Smooth muscle cell (in vitro differentiated cells): Measurements from ENCODE around the gene ANGPTL8. TPM values are rescaled to one million over a fixed set of nuclear protein-coding genes. Genes with fewer than 3 reads are reported as not detected.

Source experiments
- DNase-seq: peaks from one replicate; lab custom pipeline; 2025; ENCODE audit not compliant: unreplicated experiment; lab: John Stamatoyannopoulos, UW
- H2AFZ ChIP-seq: fragments of 200-600 bp; sonication (generic); 2 replicates; pipeline ENCODE4 v1.6.0; 2016; ENCODE audit warnings: antibody characterized with exemption, low read depth, mild to moderate bottlenecking
- H3F3A ChIP-seq: fragments of 200-600 bp; sonication (generic); 2 replicates; pipeline ENCODE4 v1.6.0; 2017; ENCODE audit warnings: antibody characterized with exemption, low read depth
- H3K27ac ChIP-seq: fragments of 200-600 bp; sonication (generic); 2 replicates; pipeline ENCODE4 v1.5.1; 2016; ENCODE audit warnings: low read depth, mild to moderate bottlenecking
- H3K27me3 ChIP-seq: fragments of 200-600 bp; sonication (generic); 2 replicates; pipeline ENCODE4 v1.6.1; 2016; ENCODE audit warnings: low read depth, mild to moderate bottlenecking
- H3K36me3 ChIP-seq: fragments of 200-600 bp; sonication (generic); 2 replicates; pipeline ENCODE4 v1.5.1; 2016; ENCODE audit warnings: low read depth
- H3K4me1 ChIP-seq: fragments of 200-600 bp; sonication (generic); 2 replicates; pipeline ENCODE4 v1.5.1; 2016; ENCODE audit warnings: low read depth
- H3K4me2 ChIP-seq: fragments of 200-600 bp; sonication (generic); 2 replicates; pipeline ENCODE4 v1.6.0; 2016; ENCODE audit warnings: mild to moderate bottlenecking
- H3K4me3 ChIP-seq: fragments of 200-600 bp; sonication (generic); 2 replicates; pipeline ENCODE4 v1.5.1; 2016; ENCODE audit warnings: mild to moderate bottlenecking
- H3K79me2 ChIP-seq: fragments of 200-600 bp; sonication (generic); 2 replicates; pipeline ENCODE4 v1.6.0; 2016; ENCODE audit warnings: low read depth, mild to moderate bottlenecking
- H3K9ac ChIP-seq: fragments of 200-600 bp; sonication (generic); 2 replicates; pipeline ENCODE4 v1.6.0; 2016; ENCODE audit warnings: low read depth
- H3K9me3 ChIP-seq: fragments of 200-600 bp; sonication (generic); replicated peaks from 2 replicates; pipeline ENCODE4 v1.5.1; 2016; ENCODE audit warnings: low read depth
- H4K20me1 ChIP-seq: fragments of 200-600 bp; sonication (generic); 2 replicates; pipeline ENCODE4 v1.6.0; 2016; ENCODE audit warnings: low read depth
- WGBS: methylation state at CpG from one replicate; pipeline ENCODE4 v1.1.7; 2016; ENCODE audit warnings: low lambda C conversion rate; 5-methylcytosine and 5-hydroxymethylcytosine counted together
- polyA plus RNA-seq: library from polyadenylated mRNA; unstranded; fragments of >200 nt; fragmentation: Nextera tagmentation; extraction: Ambion mirVana; gene quantifications from 2 replicates; pipeline ENCODE4 v1.2.1, GENCODE V29; 2016
- total RNA-seq: library from RNA; depleted of rRNA; stranded (reverse); fragments of >200 nt; gene quantifications from 2 replicates; pipeline ENCODE4 v1.2.3, GENCODE V29; 2014
- TF ChIP-seq, protein P1 (sequence below): fragments of 200-600 bp; sonication (generic); IDR thresholded peaks from 2 replicates; pipeline ENCODE4 v1.5.1; 2017; ENCODE audit warnings: borderline replicate concordance, mild to moderate bottlenecking, antibody characterized with exemption; ENCODE audit not compliant: insufficient read depth, poor library complexity, severe bottlenecking

ANGPTL8 gene
- total and polyA plus RNA-seq, 2 experiments from 2014 or later, result 0.54 to 0.80 TPM

DNA sequence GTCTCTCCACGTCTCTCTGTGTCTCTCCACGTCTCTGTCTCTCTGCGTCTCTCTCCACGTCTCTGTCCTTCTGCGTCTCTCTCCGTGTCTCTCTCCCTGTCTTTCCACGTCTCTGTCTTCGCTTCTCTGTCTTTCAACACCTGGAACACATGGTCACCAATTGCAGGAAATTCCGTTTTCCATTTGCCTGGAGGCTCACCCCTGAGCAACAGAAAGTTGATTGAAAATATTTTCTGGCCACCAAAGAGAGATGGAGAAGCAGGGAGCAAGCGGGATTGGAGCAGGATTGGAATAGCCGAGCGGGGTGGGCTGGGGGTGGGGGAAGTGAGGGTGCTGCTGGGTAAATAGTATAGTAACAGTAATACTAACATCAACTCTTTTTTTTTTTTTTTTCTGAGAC, 43.7 kb upstream of the ANGPTL8 start:
- H3K27ac ChIP-seq, result no peak overlapping the region
- 90% methylated on average over 12 of the region's 12 CpGs for WGBS
- no peak overlapping the region for H3K9ac ChIP-seq

DNA sequence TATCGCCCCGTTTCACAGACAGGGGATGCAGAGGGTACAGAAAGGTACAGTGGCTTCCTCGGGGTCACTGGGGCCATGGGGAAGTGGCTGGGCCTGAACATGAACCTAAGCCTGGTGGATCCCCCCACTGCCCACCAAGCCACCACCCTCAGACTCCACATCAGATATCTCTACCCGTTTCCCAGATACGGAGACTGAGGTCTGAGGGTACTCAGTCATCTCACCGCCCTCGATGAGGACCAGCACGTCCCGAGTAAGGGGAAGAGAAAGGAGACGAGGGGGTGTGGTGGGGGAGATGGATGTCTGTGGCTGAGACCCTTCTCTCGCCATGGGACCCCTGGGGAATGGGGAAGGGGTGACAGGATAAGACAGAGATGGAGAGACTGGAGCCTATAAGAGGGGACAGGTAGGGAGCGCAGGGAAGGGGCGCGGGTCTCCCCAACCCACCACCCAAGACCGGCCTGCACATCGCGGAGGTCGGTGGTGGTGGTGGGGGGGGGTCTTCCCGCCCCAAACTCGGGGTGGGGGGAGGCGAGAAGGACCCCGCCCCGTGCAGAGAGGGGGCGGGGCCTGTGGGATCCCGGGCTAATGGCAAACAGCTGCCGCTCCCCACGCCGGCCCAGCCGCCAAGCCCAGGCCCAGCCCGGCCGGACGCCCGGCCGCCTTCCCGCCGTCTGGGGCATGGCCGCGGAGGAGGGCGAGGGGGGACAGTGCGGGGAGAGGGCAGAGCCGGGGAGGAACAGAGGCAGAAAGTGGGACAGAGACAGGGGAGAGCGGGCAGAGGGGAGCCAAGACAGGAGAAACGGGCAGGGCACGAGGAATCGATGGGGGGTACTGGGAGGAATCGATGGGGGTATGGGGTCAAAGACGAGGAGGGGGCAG, 42.8 kb upstream of the ANGPTL8 start:
- Histone ChIP-seq H3K27me3 (no peaks in the 10 kb centered on the region), H3K36me3 (no peaks in the 10 kb centered on the region), H2AFZ (no peak overlapping the region), H3K27ac (no peak overlapping the region), H3F3A (peaks cover 10% of the 10 kb centered on the region), H3K4me2 (peak overlapping the region; percentile 93), H3K4me3 (peak overlapping the region; percentile 72), H3K9ac (peak overlapping the region; percentile 64), H3K79me2 (peaks cover 23% of the 10 kb centered on the region), H3K4me1 (no peaks in the 10 kb centered on the region), H4K20me1 (peaks cover 17% of the 10 kb centered on the region), H3K9me3 (no peaks in the 10 kb centered on the region)
- WGBS, result 25% methylated on average over 27 of the region's 47 CpGs
- TF ChIP-seq, protein P1, sequence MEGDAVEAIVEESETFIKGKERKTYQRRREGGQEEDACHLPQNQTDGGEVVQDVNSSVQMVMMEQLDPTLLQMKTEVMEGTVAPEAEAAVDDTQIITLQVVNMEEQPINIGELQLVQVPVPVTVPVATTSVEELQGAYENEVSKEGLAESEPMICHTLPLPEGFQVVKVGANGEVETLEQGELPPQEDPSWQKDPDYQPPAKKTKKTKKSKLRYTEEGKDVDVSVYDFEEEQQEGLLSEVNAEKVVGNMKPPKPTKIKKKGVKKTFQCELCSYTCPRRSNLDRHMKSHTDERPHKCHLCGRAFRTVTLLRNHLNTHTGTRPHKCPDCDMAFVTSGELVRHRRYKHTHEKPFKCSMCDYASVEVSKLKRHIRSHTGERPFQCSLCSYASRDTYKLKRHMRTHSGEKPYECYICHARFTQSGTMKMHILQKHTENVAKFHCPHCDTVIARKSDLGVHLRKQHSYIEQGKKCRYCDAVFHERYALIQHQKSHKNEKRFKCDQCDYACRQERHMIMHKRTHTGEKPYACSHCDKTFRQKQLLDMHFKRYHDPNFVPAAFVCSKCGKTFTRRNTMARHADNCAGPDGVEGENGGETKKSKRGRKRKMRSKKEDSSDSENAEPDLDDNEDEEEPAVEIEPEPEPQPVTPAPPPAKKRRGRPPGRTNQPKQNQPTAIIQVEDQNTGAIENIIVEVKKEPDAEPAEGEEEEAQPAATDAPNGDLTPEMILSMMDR, result no peak
- no peak for DNase-seq

More for the DNA sequence above, 43.7 kb upstream of the ANGPTL8 start:
- Histone ChIP-seq H3K9me3 (no peaks in the 10 kb centered on the region), H3K27me3 (no peaks in the 10 kb centered on the region), H3K4me1 (no peaks in the 10 kb centered on the region), H3K4me2 (peak overlapping the region; percentile 93), H4K20me1 (peaks cover 27% of the 10 kb centered on the region), H3K4me3 (peak overlapping the region; percentile 15), H3K36me3 (no peaks in the 10 kb centered on the region), H3K79me2 (peaks cover 27% of the 10 kb centered on the region), H2AFZ (no peak overlapping the region), H3F3A (peaks cover 14% of the 10 kb centered on the region)
- TF ChIP-seq, protein P1, result no peak
- DNase-seq, result no peak

DNA sequence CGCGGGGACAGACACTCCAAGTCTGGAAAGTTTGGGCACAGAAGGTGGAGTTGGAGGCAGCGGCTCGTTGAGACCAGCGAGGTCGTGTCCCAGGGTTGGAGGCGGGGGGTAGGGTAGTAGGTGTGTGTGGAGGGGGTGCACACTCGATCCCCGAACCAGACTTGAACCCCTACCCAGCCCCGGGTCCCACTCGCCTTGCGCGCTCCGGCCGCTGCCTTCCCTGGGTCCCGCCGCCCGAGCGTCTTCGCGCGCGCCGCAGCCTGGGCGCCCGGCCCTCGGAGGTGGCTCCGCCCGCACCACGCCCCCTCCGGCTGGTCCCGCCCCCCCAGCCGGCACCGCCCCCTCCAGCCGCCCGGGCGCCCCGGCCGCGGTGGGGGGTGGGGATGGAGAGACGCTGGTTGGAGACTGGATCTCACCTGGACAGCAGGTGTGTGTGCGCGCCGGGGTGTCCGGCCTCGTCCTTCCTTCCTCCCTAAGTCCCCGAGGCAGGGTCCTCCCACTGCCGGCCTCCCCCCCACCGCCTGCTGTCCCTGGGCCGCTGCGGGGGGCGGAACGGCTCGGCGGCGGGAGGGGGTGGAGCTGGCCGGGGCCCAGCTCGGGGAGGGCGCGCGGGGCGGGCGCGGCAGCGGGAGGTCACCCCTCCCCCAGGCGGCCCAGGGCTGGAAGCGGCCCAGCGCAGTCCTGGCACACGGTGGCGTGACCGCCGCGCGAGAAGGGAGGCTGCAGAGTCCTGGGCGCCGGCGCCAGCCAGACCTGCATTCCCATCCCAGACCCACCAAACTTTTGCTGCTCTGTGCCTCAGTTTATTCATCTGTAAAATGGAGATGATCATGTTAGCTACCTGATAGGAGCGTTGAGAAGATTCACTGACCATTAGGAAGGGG, 41.9 kb upstream of the ANGPTL8 start, which contains the start of gene KANK2:
TSS of gene KANK2 (minus strand) at position 255 of the 884 bp plus-strand sequence. CDS start 3,034 bp downstream, outside the sequence.
- 2% methylated on average over 12 of the region's 78 CpGs for WGBS
- Histone ChIP-seq H3K4me2 (peak within 1 kb of the TSS; percentile 93), H3K9me3 (no peaks in the 10 kb centered on the region), H4K20me1 (peaks cover 15% of the 10 kb centered on the region), H3K4me3 (peak within 1 kb of the TSS; percentile 72), H3F3A (peaks cover 4% of the 10 kb centered on the region), H3K27ac (no peak within 1 kb of the TSS), H3K27me3 (no peaks in the 10 kb centered on the region), H2AFZ (no peak within 1 kb of the TSS), H3K4me1 (no peaks in the 10 kb centered on the region), H3K9ac (peak within 1 kb of the TSS; percentile 64), H3K36me3 (no peaks in the 10 kb centered on the region), H3K79me2 (peaks cover 23% of the 10 kb centered on the region)
- DNase-seq, result peak; percentile 90
- TF ChIP-seq, protein P1, result no peak
